WTC11 (cell line): ENCODE measurements around the gene TAMALIN. TPM values are rescaled to one million over a fixed set of nuclear protein-coding genes. Genes with fewer than 3 reads are reported as not detected.

Experiments
- ATAC-seq: fragments of 200-7000 bp; cut with Tn5 transposase; 2 replicates; pipeline ENCODE4 v1.10.0; 2021; ENCODE audit warnings: mild to moderate bottlenecking, moderate library complexity
- CTCF ChIA-PET: fragments of 300-600 bp; sonication (Branson Sonifier 250); formaldehyde crosslinking; loops from one replicate; lab custom pipeline; 2021; ENCODE audit warnings: antibody characterized with exemption; lab: Charles Lee
- POLR2A ChIA-PET: fragments of 350-600 bp; sonication (Branson Sonifier 250); formaldehyde crosslinking; loops from one replicate; lab custom pipeline; 2021; ENCODE audit warnings: antibody characterized with exemption; lab: Charles Lee
- DNase-seq: peaks from one replicate; pipeline ENCODE4 v3.0.0; 2021; ENCODE audit warnings: low spot score
- H3K27ac Mint-ChIP-seq: 2 replicates; pipeline ENCODE4 v1.8.0; 2021; ENCODE audit warnings: mixed read lengths
- H3K27me3 Mint-ChIP-seq: 2 replicates; pipeline ENCODE4 v1.8.0; 2021; ENCODE audit warnings: low read depth, mild to moderate bottlenecking, moderate library complexity, mixed read lengths
- H3K36me3 Mint-ChIP-seq: 2 replicates; pipeline ENCODE4 v1.8.0; 2021; ENCODE audit warnings: mixed read lengths
- H3K4me1 Mint-ChIP-seq: 2 replicates; pipeline ENCODE4 v1.8.0; 2022; ENCODE audit warnings: mixed read lengths
- H3K4me3 Mint-ChIP-seq: 2 replicates; pipeline ENCODE4 v1.8.0; 2021; ENCODE audit warnings: mild to moderate bottlenecking, moderate library complexity, mixed read lengths
- H3K9me3 Mint-ChIP-seq: 2 replicates; pipeline ENCODE4 v1.8.0; 2021; ENCODE audit warnings: mixed read lengths
- ELF4 ChIP-seq: sonication (generic); formaldehyde crosslinking; IDR thresholded peaks from 2 replicates; pipeline ENCODE4 v1.8.1; 2022; ENCODE audit warnings: low read depth, mild to moderate bottlenecking, moderate library complexity, missing genetic modification reagents
- GABPB1 ChIP-seq: sonication (generic); formaldehyde crosslinking; IDR thresholded peaks from 2 replicates; pipeline ENCODE4 v1.8.1; 2023; ENCODE audit warnings: mild to moderate bottlenecking, missing genetic modification reagents
- HMGA2 ChIP-seq: fragments of 250-450 bp; sonication (Bioruptor Pico); IDR thresholded peaks from 2 replicates; pipeline ENCODE4 v1.4.0; 2021; ENCODE audit warnings: mild to moderate bottlenecking, moderate library complexity
- KAT7 ChIP-seq: sonication (generic); formaldehyde crosslinking; IDR thresholded peaks from 2 replicates; pipeline ENCODE4 v1.8.1; 2023; ENCODE audit warnings: missing genetic modification reagents, mild to moderate bottlenecking, borderline replicate concordance
- MYBL2 ChIP-seq: sonication (generic); formaldehyde crosslinking; IDR thresholded peaks from 2 replicates; pipeline ENCODE4 v1.8.1; 2023; ENCODE audit warnings: mild to moderate bottlenecking, moderate library complexity, missing genetic modification reagents
- NR2C2 ChIP-seq: sonication (generic); formaldehyde crosslinking; IDR thresholded peaks from 2 replicates; pipeline ENCODE4 v1.8.0; 2022; ENCODE audit warnings: mild to moderate bottlenecking, missing genetic modification reagents
- SMAD4 ChIP-seq: sonication (generic); formaldehyde crosslinking; IDR thresholded peaks from 2 replicates; pipeline ENCODE4 v1.8.0; 2022; ENCODE audit warnings: mild to moderate bottlenecking, missing genetic modification reagents
- TEAD1 ChIP-seq: sonication (generic); formaldehyde crosslinking; IDR thresholded peaks from 2 replicates; pipeline ENCODE4 v1.8.0; 2022; ENCODE audit warnings: mild to moderate bottlenecking, missing genetic modification reagents
- ZBTB21 ChIP-seq: sonication (generic); formaldehyde crosslinking; IDR thresholded peaks from 2 replicates; pipeline ENCODE4 v1.8.1; 2023; ENCODE audit warnings: mild to moderate bottlenecking, missing genetic modification reagents, borderline replicate concordance
- ZNF138 ChIP-seq: sonication (generic); formaldehyde crosslinking; conservative IDR thresholded peaks from 2 replicates; pipeline ENCODE4 v1.8.1; 2022; ENCODE audit warnings: mild to moderate bottlenecking, moderate library complexity, missing genetic modification reagents
- ZNF219 ChIP-seq: sonication (generic); formaldehyde crosslinking; IDR thresholded peaks from 2 replicates; pipeline ENCODE4 v1.8.0; 2023; ENCODE audit warnings: missing genetic modification reagents, mild to moderate bottlenecking, borderline replicate concordance
- ZNF317 ChIP-seq: sonication (generic); formaldehyde crosslinking; IDR thresholded peaks from 2 replicates; pipeline ENCODE4 v1.8.1; 2023; ENCODE audit warnings: low read depth, mild to moderate bottlenecking, moderate library complexity, missing genetic modification reagents, borderline replicate concordance
- total RNA-seq: library from RNA; stranded (reverse); gene quantifications from 3 replicates; pipeline ENCODE4 v1.2.3, GENCODE V29; 2021
- TF ChIP-seq, protein P1 (sequence below): sonication (generic); formaldehyde crosslinking; IDR thresholded peaks from 2 replicates; pipeline ENCODE4 v1.8.0; 2022; ENCODE audit warnings: mild to moderate bottlenecking, missing genetic modification reagents
- TF ChIP-seq, protein P2 (sequence below): sonication (generic); formaldehyde crosslinking; IDR thresholded peaks from 2 replicates; pipeline ENCODE4 v1.8.1; 2023; ENCODE audit warnings: mild to moderate bottlenecking, missing genetic modification reagents, moderate library complexity
- TF ChIP-seq, protein P3 (sequence below): sonication (generic); formaldehyde crosslinking; IDR thresholded peaks from 2 replicates; pipeline ENCODE4 v1.8.1; 2023; ENCODE audit warnings: mild to moderate bottlenecking, missing genetic modification reagents
- TF ChIP-seq, protein P4 (sequence below): sonication (generic); formaldehyde crosslinking; IDR thresholded peaks from 2 replicates; pipeline ENCODE4 v1.8.0; 2022; ENCODE audit warnings: mild to moderate bottlenecking, missing genetic modification reagents
- TF ChIP-seq, protein P5 (sequence below): sonication (generic); formaldehyde crosslinking; IDR thresholded peaks from 2 replicates; pipeline ENCODE4 v1.8.1; 2022; ENCODE audit warnings: low read depth, mild to moderate bottlenecking, moderate library complexity, missing genetic modification reagents, borderline replicate concordance
- TF ChIP-seq, protein P6 (sequence below): sonication (generic); formaldehyde crosslinking; IDR thresholded peaks from 2 replicates; pipeline ENCODE4 v1.8.0; 2022; ENCODE audit warnings: mild to moderate bottlenecking, missing genetic modification reagents
- TF ChIP-seq, protein P7 (sequence below): sonication (generic); formaldehyde crosslinking; IDR thresholded peaks from 2 replicates; pipeline ENCODE4 v1.8.1; 2023; ENCODE audit warnings: mild to moderate bottlenecking, missing genetic modification reagents, moderate library complexity
- TF ChIP-seq, protein P8 (sequence below): sonication (generic); formaldehyde crosslinking; IDR thresholded peaks from 2 replicates; pipeline ENCODE4 v1.8.1; 2023; ENCODE audit warnings: mild to moderate bottlenecking, missing genetic modification reagents

TAMALIN gene
- total RNA-seq, 1 experiment from 2014 or later: 6.1 TPM

DNA sequence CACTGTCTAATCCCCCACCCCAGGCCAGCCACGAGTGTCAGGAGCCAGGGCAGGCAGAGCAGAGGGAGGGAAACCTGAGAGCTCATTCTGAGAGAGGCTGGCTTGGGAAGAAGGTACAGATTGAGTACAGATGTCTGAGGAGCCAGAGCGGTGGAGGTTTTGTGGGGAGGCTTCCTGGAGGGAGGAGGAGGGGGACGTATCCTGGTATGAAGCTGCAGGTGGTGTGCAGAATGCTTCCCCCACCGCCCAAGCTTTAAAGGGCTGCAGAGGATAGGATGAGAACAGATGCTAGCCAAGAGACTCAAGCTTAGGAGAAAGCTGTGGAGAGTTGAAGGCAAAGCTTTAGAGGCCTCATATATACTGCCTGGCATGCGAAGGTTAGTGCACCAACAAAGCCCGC lies 3.2 kb upstream of the TAMALIN start:
- no peak for TF ChIP-seq KAT7 (CRISPR knock-in tag)
- TF ChIP-seq, protein P1, sequence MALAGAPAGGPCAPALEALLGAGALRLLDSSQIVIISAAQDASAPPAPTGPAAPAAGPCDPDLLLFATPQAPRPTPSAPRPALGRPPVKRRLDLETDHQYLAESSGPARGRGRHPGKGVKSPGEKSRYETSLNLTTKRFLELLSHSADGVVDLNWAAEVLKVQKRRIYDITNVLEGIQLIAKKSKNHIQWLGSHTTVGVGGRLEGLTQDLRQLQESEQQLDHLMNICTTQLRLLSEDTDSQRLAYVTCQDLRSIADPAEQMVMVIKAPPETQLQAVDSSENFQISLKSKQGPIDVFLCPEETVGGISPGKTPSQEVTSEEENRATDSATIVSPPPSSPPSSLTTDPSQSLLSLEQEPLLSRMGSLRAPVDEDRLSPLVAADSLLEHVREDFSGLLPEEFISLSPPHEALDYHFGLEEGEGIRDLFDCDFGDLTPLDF: no peak
- TF ChIP-seq, protein P2, sequence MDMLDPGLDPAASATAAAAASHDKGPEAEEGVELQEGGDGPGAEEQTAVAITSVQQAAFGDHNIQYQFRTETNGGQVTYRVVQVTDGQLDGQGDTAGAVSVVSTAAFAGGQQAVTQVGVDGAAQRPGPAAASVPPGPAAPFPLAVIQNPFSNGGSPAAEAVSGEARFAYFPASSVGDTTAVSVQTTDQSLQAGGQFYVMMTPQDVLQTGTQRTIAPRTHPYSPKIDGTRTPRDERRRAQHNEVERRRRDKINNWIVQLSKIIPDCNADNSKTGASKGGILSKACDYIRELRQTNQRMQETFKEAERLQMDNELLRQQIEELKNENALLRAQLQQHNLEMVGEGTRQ (CRISPR knock-in tag): no peak
- TF ChIP-seq ZNF138 (CRISPR knock-in tag): no peak
- TF ChIP-seq MYBL2 (CRISPR knock-in tag): no peak
- TF ChIP-seq ELF4 (CRISPR knock-in tag): no peak
- no peak for TF ChIP-seq TEAD1 (CRISPR knock-in tag)
- no peak for TF ChIP-seq NR2C2
- no peak for TF ChIP-seq ZNF317 (CRISPR knock-in tag)
- no peak for TF ChIP-seq ZNF219
- TF ChIP-seq, protein P3, sequence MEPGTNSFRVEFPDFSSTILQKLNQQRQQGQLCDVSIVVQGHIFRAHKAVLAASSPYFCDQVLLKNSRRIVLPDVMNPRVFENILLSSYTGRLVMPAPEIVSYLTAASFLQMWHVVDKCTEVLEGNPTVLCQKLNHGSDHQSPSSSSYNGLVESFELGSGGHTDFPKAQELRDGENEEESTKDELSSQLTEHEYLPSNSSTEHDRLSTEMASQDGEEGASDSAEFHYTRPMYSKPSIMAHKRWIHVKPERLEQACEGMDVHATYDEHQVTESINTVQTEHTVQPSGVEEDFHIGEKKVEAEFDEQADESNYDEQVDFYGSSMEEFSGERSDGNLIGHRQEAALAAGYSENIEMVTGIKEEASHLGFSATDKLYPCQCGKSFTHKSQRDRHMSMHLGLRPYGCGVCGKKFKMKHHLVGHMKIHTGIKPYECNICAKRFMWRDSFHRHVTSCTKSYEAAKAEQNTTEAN (CRISPR knock-in tag): no peak
- no peak for TF ChIP-seq SMAD4 (CRISPR knock-in tag)
- TF ChIP-seq, protein P4, sequence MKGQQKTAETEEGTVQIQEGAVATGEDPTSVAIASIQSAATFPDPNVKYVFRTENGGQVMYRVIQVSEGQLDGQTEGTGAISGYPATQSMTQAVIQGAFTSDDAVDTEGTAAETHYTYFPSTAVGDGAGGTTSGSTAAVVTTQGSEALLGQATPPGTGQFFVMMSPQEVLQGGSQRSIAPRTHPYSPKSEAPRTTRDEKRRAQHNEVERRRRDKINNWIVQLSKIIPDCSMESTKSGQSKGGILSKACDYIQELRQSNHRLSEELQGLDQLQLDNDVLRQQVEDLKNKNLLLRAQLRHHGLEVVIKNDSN (CRISPR knock-in tag): no peak
- TF ChIP-seq ZBTB21 (CRISPR knock-in tag): no peak
- TF ChIP-seq, protein P5, sequence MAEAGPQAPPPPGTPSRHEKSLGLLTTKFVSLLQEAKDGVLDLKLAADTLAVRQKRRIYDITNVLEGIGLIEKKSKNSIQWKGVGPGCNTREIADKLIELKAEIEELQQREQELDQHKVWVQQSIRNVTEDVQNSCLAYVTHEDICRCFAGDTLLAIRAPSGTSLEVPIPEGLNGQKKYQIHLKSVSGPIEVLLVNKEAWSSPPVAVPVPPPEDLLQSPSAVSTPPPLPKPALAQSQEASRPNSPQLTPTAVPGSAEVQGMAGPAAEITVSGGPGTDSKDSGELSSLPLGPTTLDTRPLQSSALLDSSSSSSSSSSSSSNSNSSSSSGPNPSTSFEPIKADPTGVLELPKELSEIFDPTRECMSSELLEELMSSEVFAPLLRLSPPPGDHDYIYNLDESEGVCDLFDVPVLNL (CRISPR knock-in tag): no peak
- TF ChIP-seq, protein P6, sequence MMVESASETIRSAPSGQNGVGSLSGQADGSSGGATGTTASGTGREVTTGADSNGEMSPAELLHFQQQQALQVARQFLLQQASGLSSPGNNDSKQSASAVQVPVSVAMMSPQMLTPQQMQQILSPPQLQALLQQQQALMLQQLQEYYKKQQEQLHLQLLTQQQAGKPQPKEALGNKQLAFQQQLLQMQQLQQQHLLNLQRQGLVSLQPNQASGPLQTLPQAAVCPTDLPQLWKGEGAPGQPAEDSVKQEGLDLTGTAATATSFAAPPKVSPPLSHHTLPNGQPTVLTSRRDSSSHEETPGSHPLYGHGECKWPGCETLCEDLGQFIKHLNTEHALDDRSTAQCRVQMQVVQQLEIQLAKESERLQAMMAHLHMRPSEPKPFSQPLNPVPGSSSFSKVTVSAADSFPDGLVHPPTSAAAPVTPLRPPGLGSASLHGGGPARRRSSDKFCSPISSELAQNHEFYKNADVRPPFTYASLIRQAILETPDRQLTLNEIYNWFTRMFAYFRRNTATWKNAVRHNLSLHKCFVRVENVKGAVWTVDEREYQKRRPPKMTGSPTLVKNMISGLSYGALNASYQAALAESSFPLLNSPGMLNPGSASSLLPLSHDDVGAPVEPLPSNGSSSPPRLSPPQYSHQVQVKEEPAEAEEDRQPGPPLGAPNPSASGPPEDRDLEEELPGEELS (CRISPR knock-in tag): no peak
- TF ChIP-seq, protein P7, sequence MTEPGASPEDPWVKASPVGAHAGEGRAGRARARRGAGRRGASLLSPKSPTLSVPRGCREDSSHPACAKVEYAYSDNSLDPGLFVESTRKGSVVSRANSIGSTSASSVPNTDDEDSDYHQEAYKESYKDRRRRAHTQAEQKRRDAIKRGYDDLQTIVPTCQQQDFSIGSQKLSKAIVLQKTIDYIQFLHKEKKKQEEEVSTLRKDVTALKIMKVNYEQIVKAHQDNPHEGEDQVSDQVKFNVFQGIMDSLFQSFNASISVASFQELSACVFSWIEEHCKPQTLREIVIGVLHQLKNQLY: no peak
- no peak for TF ChIP-seq HMGA2 (CRISPR knock-in tag)
- TF ChIP-seq GABPB1 (CRISPR knock-in tag): no peak
- TF ChIP-seq, protein P8, sequence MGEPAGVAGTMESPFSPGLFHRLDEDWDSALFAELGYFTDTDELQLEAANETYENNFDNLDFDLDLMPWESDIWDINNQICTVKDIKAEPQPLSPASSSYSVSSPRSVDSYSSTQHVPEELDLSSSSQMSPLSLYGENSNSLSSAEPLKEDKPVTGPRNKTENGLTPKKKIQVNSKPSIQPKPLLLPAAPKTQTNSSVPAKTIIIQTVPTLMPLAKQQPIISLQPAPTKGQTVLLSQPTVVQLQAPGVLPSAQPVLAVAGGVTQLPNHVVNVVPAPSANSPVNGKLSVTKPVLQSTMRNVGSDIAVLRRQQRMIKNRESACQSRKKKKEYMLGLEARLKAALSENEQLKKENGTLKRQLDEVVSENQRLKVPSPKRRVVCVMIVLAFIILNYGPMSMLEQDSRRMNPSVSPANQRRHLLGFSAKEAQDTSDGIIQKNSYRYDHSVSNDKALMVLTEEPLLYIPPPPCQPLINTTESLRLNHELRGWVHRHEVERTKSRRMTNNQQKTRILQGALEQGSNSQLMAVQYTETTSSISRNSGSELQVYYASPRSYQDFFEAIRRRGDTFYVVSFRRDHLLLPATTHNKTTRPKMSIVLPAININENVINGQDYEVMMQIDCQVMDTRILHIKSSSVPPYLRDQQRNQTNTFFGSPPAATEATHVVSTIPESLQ (CRISPR knock-in tag): no peak
- Mint-ChIP-seq H3K4me3 (no peak overlapping the region), H3K36me3 (peaks cover 4% of the 10 kb centered on the region), H3K9me3 (no peaks in the 10 kb centered on the region), H3K27ac (no peak overlapping the region), H3K4me1 (peaks cover 20% of the 10 kb centered on the region), H3K27me3 (peaks cover 41% of the 10 kb centered on the region)
- ATAC-seq: no peak
- CTCF ChIA-PET: interaction anchor here (0.7 to 38.0 kb wide), 30 partner anchors 11 to 131 kb away, joined by 3 to 1431 read pairs (median 5); partner anchors contain the start of genes ACVRL1, ATG101 and SMIM41
- DNase-seq: no peak
- POLR2A ChIA-PET: interaction anchor here (1.3 to 1.4 kb wide), 2 partner anchors 20 to 22 kb away, joined by 7 to 8 read pairs; no protein-coding TSS in a partner anchor
